ENCODE results near the gene SNRNP40. TPM values are rescaled to one million over a fixed set of nuclear protein-coding genes. Genes with fewer than 3 reads are reported as not detected.

The SNRNP40 gene
- total and polyA plus RNA-seq, 2 of the 13 experiments (the other 11 are each of a cell fraction or from before 2014, with no cell fraction given), result 51.0 to 147 TPM

DNA sequence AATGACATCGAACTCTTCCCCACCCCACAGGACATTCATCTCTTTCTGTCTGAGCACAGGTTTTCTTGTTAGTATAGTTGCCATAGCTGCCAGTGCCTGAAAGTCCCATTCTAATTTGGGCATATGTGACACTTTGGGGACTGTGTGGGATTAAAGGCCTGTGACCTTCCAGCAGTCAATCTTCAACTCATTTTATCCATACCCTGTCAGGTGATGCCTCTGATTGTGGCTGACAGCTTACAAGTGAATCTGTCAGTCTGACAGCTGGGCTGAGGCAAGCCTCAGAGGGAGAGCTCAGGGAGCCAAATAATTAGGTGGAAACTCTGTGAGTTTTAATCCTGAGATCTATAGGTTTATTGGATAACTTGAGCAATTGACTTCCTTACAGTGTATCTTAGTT lies 29.9 kb upstream of the SNRNP40 start (continued):
- no peak for TF ChIP-seq SALL2 (CRISPR knock-in tag; IDR thresholded peaks at IDR 0.05)
- no peak for TF ChIP-seq ASH2L (IDR thresholded peaks at IDR 0.05; ENCODE audit: insufficient read length, low read depth, low read length)
- TF ChIP-seq ZMAT3 (CRISPR knock-in tag; conservative IDR thresholded peaks at IDR 0.05), result no peak
- no peak for TF ChIP-seq TAF1 (CRISPR knock-in tag; IDR thresholded peaks at IDR 0.05)

DNA sequence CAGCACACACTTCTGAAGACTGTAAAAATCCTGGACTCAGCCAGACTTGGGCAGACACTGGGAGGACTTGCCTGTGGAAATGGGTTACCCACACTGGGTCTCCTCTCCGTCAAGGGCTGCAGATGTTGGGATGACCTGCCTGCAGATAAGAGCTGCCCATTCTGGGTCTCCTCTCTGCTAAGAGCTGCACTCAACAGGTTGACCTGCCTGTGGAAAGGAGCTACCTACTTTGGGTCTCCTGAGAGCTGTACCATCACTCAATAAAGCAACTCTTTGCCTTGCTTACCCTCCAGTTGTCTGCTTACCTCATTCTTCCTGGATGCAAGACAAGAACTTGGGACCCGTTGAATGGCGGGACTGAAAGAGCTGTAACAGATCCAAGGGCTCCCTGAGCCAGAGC lies 28.4 kb upstream of the SNRNP40 start:
- TF ChIP-seq ZNF282 (IDR thresholded peaks at IDR 0.05; ENCODE audit: partially characterized antibody), result no peak
- no peak for TF ChIP-seq RARG (CRISPR knock-in tag; IDR thresholded peaks at IDR 0.05; ENCODE audit: low read depth)
- TF ChIP-seq KAT2B (IDR thresholded peaks at IDR 0.05; ENCODE audit: borderline replicate concordance, low read depth, low read length), result no peak
- no peak for TF ChIP-seq ZNF317 (CRISPR knock-in tag; IDR thresholded peaks at IDR 0.05)
- TF ChIP-seq, protein P1, sequence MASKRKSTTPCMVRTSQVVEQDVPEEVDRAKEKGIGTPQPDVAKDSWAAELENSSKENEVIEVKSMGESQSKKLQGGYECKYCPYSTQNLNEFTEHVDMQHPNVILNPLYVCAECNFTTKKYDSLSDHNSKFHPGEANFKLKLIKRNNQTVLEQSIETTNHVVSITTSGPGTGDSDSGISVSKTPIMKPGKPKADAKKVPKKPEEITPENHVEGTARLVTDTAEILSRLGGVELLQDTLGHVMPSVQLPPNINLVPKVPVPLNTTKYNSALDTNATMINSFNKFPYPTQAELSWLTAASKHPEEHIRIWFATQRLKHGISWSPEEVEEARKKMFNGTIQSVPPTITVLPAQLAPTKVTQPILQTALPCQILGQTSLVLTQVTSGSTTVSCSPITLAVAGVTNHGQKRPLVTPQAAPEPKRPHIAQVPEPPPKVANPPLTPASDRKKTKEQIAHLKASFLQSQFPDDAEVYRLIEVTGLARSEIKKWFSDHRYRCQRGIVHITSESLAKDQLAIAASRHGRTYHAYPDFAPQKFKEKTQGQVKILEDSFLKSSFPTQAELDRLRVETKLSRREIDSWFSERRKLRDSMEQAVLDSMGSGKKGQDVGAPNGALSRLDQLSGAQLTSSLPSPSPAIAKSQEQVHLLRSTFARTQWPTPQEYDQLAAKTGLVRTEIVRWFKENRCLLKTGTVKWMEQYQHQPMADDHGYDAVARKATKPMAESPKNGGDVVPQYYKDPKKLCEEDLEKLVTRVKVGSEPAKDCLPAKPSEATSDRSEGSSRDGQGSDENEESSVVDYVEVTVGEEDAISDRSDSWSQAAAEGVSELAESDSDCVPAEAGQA (IDR thresholded peaks at IDR 0.05; ENCODE audit: low read depth), result no peak
- TF ChIP-seq, protein P1 (CRISPR knock-in tag; IDR thresholded peaks at IDR 0.05; ENCODE audit: borderline replicate concordance), result no peak
- no peak for TF ChIP-seq SMARCE1 (IDR thresholded peaks at IDR 0.05; ENCODE audit: borderline replicate concordance)
- TF ChIP-seq TEAD2 (CRISPR knock-in tag; IDR thresholded peaks at IDR 0.05), result no peak
- no peak for TF ChIP-seq ETS1 (CRISPR knock-in tag; IDR thresholded peaks at IDR 0.05)
- no peak for TF ChIP-seq TARDBP (CRISPR knock-in tag; IDR thresholded peaks at IDR 0.05)
- TF ChIP-seq RAD51 (IDR thresholded peaks at IDR 0.05; ENCODE audit: borderline replicate concordance), result no peak
- no peak for TF ChIP-seq MAFF (IDR thresholded peaks at IDR 0.05; ENCODE audit: low read depth, low read length)
- no peak for TF ChIP-seq ZNF543 (CRISPR knock-in tag; IDR thresholded peaks at IDR 0.05)
- no peak for TF ChIP-seq SOX13 (IDR thresholded peaks at IDR 0.05)
- TF ChIP-seq SOX13 (CRISPR knock-in tag; conservative IDR thresholded peaks at IDR 0.05 in 1 of 2, IDR thresholded peaks at IDR 0.05 in 1 of 2), result no peak
- TF ChIP-seq ZNF607 (CRISPR knock-in tag; IDR thresholded peaks at IDR 0.05; ENCODE audit: borderline replicate concordance), result no peak
- no peak for TF ChIP-seq CEBPG (CRISPR knock-in tag; IDR thresholded peaks at IDR 0.05)
- Histone ChIP-seq H3K4me1 (ENCODE audit: insufficient read depth, low read length) (no peaks in the 10 kb centered on the region), H3K4me3 (replicated peaks in 1 of 3; ENCODE audit: insufficient read depth in 1 of 3, low read depth in 2 of 3, low read length in 3 of 3) (no peak overlapping the region), H2AFZ (ENCODE audit: low read length) (no peak overlapping the region), H3K9me3 (ENCODE audit: low read length) (no peaks in the 10 kb centered on the region), H3K36me3 (replicated peaks in 1 of 2; ENCODE audit: control insufficient read depth in 1 of 2, insufficient read depth in 2 of 2, low read length in 2 of 2) (peaks cover 0 to 19% of the 10 kb centered on the region in 2 experiments; a peak in 3 of 5 replicates), H3K4me2 (ENCODE audit: low read depth, low read length) (no peak overlapping the region), H3K9ac (ENCODE audit: insufficient read depth, low read depth, low read length) (no peak overlapping the region), H3K27me3 (ENCODE audit: control insufficient read depth in 1 of 2, insufficient read depth in 2 of 2, low read length in 2 of 2) (no peaks in the 10 kb centered on the region), H4K20me1 (ENCODE audit: insufficient read depth, low read length) (no peaks in the 10 kb centered on the region), H3K79me2 (ENCODE audit: insufficient read depth, low read length) (no peaks in the 10 kb centered on the region), H3K27ac (ENCODE audit: extremely low read length, insufficient read depth, low read length) (no peak overlapping the region)
- intact Hi-C loops (cut with micrococcal nuclease; ENCODE audit: unreplicated experiment) (no loop called here), in situ Hi-C loops (cut with HindIII; ENCODE audit: extremely low pct_ligation_motif_present, low pct_unique_long_range_greater_than_20kb) (loop anchor here (5.0 kb wide), 1 partner anchor 138 kb away; no protein-coding TSS in a partner anchor)
- FAIRE-seq (no peak), ATAC-seq (no peak), DNase-seq (ENCODE audit: low spot score) (no peak)
- ChIA-PET POLR2A (no interaction called here), CTCF (ENCODE audit: low intra/inter-chr PET ratio, low total read pairs) (no interaction called here)
- BruUV-seq (replicated peaks), result no TSS peak
- 95% methylated on average over 3 of the region's 3 CpGs for WGBS (ENCODE audit: low lambda C conversion rate)

Data from HepG2 (cell line).